KOPT-K1 (cell line): Measurements from ENCODE around the gene WDR48.
"Not testable (repeated sequence)": the region's sequence is repeated elsewhere in the genome, so short reads cannot be mapped to it uniquely, and the experiment has no call there.

ENCODE experiments used
- H3K27ac ChIP-seq: fragments of 200-600 bp; sonication (generic); 2 replicates; pipeline ENCODE4 v1.5.1; 2016; ENCODE audit warnings: antibody characterized with exemption, mild to moderate bottlenecking, low read depth, low read length; ENCODE audit not compliant: poor library complexity, severe bottlenecking
- H3K36me3 ChIP-seq: fragments of 200-600 bp; sonication (generic); 2 replicates; pipeline ENCODE4 v1.5.1; 2017; ENCODE audit warnings: antibody characterized with exemption, mild to moderate bottlenecking, low read length, moderate library complexity; ENCODE audit not compliant: insufficient read depth
- H3K9me3 ChIP-seq: fragments of 200-600 bp; sonication (generic); 2 replicates; pipeline ENCODE4 v1.5.1; 2017; ENCODE audit warnings: antibody characterized with exemption, low read length, mild to moderate bottlenecking; ENCODE audit not compliant: insufficient read depth, poor library complexity, severe bottlenecking

The WDR48 gene

DNA sequence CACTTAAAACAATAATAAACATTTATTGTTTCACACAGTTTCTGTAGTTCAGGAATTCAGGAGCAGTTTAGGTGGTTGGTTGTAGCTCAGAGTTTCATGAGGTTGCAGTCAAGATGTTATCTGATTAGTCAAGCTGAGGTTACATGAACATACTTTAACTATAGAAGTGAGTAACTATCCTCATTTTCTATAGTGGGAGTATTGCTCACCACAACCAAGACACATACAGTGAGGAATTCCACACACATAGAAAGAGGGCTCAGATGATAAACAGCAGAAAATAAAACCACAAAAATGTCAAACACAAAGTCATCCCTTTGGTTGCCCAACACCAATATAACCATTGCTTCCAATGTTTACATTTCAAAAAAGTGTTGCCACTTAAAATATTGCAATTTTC lies 13.7 kb upstream of the WDR48 start:
- H3K9me3 ChIP-seq = peaks cover 14% of the 10 kb centered on the region
- H3K27ac ChIP-seq = no peak overlapping the region

DNA sequence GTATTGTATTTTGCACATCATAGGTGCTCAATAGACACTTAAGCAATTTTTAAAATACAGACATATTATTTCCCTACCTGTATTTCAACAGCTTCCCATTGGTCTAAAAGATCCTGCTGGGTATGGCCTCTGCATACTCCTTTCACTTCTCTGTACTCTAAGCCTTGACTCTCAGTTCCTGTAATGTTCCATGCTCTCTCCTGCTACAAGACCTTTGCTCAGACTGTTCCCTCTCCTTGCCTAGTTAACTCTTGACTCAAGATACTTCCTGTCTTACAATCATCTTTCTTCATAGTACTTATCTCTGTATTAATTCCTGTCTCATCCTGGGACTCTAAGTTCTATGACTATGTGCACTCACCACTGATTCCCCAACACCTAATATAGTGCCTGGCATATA lies 1.8 kb upstream of the WDR48 start:
- H3K9me3 ChIP-seq = no peaks in the 10 kb centered on the region
- H3K27ac ChIP-seq = no peak overlapping the region
- no peaks in the 10 kb centered on the region for H3K36me3 ChIP-seq

More for the DNA sequence above, 13.7 kb upstream of the WDR48 start:
- H3K36me3 ChIP-seq = no peaks in the 10 kb centered on the region

DNA sequence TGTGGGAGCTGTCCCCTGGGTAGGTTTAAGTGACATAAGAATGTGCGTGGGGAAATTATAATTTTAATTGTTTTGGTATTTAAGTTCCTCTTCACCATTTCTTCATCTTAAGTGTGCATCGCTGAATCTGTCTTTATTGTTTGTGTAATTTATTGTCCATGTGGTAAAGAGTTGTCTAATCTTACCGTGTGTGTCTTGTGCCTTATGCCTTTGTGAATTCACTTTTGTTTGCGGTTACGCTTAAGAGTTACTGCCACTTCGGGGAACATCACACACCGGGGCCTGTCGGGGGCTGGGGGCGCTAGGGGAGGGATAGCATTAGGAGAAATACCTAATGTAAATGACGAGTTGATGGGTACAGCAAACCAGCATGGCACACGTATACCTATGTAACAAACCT lies 767 bp downstream of the WDR48 start:
- no peaks in the 10 kb centered on the region for H3K9me3 ChIP-seq
- no peaks in the 10 kb centered on the region for H3K36me3 ChIP-seq
- H3K27ac ChIP-seq = peak overlapping the region; percentile 74

DNA sequence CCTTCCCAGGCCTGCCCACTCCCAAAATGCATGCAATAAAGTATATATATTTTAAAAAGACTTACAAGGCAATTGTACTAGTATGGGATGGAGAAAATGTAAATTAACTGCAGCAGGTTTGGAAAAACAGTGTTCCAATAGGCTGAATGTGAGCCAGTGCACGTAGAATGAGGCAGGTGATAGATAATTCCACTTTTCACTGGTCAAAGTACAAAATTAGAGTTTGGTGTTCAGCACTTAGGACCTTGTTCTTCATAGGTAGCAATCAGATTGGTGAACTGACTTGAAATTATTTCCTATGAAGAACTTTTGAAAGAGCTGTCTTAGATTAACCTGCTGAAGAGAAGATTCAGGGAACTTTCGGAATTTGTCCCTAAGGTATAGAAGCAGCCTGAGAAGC lies 1.9 kb downstream of the WDR48 start:
- Histone ChIP-seq H3K9me3 (no peaks in the 10 kb centered on the region), H3K36me3 (no peaks in the 10 kb centered on the region), H3K27ac (no peak overlapping the region)

DNA sequence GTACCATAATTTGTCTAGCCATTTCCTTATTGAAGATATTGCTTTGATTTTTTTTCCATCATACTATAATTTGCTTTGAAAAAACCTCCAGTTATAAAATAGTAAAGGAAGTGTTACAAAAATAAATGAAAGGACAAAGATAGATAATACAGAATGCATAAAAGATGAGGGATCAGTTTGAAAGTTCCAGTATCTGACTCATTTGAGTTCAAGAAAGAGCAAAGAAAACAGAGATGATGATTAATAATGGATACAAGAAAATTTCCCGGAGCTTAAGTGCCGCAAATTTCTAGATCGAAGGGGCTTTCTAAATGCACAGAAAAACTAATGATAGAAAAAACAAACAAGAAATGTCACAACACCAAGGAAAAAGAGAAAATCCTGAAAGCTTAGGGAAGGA lies 4.3 kb downstream of the WDR48 start:
- no peak overlapping the region for H3K27ac ChIP-seq
- no peaks in the 10 kb centered on the region for H3K36me3 ChIP-seq
- H3K9me3 ChIP-seq = no peaks in the 10 kb centered on the region

DNA sequence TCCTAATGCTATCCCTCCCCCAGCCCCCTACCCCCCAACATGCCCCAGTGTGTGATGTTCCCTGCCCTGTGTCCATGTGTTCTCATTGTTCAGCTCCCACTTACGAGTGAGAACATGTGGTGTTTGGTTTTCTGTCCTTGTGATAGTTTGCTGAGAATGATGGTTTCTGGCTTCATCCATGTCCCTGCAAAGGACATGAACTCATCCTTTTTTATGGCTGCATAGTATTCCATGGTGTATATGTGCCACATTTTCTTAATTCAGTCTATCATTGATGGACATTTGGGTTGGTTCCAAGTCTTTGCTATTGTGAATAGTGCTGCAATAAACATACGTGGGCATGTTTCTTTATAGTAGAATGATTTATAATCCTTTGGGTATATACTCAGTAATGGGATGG lies 9.4 kb downstream of the WDR48 start:
- not testable (repeated sequence) for H3K27ac ChIP-seq, H3K9me3 ChIP-seq, H3K36me3 ChIP-seq

DNA sequence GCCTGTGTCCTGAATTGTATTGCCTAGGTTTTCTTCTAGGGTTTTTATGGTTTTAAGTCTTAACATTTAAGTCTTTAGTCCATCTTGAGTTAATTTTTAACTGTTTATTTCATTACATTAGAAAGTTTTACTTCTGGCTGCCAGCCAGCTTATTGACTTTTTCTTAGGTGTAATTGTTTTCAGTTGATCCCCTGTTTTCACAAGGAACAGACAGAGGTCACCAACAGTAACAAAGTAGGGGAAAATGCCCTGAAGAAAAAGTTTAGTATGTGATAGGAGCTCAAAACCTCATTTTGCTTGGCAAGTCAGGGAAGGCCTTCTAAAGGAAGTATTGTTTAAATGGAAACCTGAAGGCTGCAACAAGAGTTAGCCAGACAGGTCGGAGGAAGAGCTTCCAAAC lies 10.4 kb downstream of the WDR48 start:
- Histone ChIP-seq H3K9me3 (no peaks in the 10 kb centered on the region), H3K36me3 (peaks cover 9% of the 10 kb centered on the region), H3K27ac (no peak overlapping the region)

DNA sequence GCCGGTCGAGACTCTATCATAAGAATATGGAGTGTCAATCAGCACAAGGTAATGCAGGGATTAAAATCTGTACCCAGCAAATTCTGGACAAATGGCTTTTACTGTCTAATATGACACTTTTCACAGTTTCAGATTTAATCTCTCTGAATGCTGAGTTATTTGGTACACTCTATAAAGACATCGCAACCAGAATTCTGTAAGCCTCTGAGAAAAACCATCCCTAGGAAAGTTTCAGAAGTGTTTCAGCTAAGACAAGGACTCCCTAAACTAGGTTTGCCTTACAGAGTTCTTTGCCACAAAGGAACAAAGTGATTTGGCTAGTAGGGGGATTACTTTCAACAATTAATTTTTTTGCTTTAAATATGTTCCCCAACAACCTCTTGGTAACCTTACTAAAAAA lies 11.3 kb downstream of the WDR48 start:
- no peak overlapping the region for H3K27ac ChIP-seq
- H3K36me3 ChIP-seq = peaks cover 15% of the 10 kb centered on the region

DNA sequence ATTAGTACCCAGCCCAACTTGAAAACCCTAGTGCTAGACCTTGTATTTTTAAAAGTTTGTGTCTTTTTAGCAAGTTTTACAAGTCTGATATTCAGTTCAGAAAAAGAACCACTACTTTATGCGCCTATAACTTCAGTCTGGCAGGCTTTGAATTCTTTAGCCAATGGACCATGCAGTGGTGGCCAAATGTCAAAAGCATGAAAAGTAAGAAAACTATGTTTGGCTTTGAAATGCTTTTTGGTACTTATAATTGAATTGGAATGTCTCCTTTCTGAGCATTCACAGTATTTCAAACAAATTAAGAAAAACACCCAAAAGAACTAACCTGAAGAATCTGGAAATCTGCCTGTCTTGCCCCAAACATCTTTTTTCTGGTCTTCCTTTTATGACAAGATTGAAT lies 12.8 kb downstream of the WDR48 start:
- Histone ChIP-seq H3K27ac (no peak overlapping the region), H3K9me3 (no peaks in the 10 kb centered on the region), H3K36me3 (peaks cover 15% of the 10 kb centered on the region)

More for the DNA sequence above, 11.3 kb downstream of the WDR48 start:
- H3K9me3 ChIP-seq = no peaks in the 10 kb centered on the region

DNA sequence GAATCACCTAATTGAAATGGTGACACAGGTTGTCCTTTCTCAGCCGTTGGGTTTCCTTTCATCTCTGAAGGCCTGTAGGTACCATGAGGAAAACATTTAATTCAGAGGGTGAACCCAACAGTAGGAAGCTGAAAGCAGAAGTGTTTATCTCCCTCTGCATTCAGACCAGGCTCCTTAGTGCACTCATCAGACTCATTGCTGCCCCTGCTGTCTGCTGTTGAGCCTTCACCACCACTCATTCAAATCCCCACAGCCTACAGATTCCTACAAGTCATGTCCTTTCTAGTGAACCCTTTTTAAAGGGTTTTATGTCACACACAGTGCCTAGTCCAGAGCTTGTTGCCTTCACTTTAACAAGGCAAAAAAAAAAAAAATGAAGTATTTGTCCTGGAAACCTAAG lies 13.4 kb downstream of the WDR48 start:
- no peak overlapping the region for H3K27ac ChIP-seq
- no peaks in the 10 kb centered on the region for H3K9me3 ChIP-seq
- peaks cover 20% of the 10 kb centered on the region for H3K36me3 ChIP-seq

DNA sequence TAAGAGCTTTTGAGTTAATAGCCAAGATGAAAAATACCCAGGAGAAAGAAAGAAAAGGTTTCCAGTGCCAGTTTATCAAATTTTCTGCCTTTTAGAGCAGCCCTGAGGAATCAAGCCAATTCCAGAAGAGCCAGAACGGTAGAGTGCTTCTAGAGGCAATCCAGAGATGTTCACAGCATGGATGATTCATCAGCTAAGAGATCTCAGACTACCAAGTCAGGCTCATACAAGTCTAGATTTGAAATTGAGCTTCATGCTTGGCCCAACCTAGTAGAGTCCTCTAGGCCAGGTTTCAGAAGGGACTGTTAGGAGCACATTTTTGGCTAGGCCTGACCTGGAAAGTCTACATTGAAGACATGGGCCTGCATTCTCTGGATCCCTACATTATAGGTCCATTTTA lies 15.5 kb downstream of the WDR48 start:
- Histone ChIP-seq H3K27ac (no peak overlapping the region), H3K36me3 (peaks cover 25% of the 10 kb centered on the region)

DNA sequence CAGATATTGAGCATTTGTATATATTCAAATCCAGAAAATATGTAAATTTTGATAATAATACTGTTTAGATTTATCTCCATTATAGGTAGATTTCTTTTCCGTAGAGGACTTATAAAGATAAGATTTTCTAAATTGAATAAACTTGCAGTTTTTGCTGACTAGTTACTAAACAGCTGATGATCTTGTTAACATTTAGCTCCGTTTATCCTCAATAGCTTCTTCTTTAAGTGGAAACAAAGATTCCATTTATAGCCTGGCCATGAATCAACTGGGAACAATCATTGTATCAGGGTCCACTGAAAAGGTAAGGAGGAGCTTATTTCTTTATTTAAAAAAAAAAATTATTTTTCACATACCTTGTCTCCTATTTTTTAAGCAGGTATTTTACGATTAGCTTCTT lies 16.7 kb downstream of the WDR48 start:
- H3K36me3 ChIP-seq = peaks cover 36% of the 10 kb centered on the region
- no peak overlapping the region for H3K27ac ChIP-seq
- H3K9me3 ChIP-seq = no peaks in the 10 kb centered on the region

More for the DNA sequence above, 15.5 kb downstream of the WDR48 start:
- no peaks in the 10 kb centered on the region for H3K9me3 ChIP-seq

DNA sequence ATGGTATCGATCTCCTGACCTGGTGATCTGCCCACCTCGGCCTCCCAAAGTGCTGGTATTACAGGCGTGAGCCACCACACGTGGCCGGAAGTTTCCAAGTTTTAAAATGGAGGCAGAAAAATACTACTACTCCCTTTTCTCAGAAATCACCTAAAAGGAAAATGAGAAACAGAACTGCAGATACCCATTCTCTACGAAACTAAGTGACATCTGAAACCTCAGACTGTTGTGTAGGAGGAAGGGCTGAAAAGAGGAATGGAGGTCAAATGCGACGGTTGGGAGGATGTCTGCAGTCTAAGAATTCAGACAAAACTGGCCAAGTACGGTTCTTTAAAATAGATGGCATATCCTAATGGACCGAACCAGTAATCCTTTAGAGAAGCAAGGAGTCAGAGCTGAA lies 24.1 kb downstream of the WDR48 start:
- H3K36me3 ChIP-seq = peaks cover 71% of the 10 kb centered on the region
- no peaks in the 10 kb centered on the region for H3K9me3 ChIP-seq
- H3K27ac ChIP-seq = no peak overlapping the region

DNA sequence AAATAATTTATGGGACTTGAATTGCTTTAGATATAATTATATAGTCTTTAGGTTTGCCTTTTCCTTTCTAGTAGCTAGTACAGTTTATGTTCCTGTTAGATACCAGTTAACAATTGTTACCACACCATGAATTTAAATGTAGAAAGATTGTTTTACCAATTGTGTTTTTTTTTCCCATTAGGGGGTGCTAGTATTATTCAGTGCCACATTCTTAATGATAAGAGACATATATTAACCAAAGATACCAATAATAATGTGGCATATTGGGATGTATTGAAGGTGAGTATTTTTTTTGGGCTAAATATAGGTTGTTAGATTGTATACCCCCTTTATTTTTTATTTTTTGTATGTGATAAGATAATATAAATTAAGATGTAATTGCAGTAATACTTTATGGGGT lies 27.7 kb downstream of the WDR48 start:
- H3K9me3 ChIP-seq = no peaks in the 10 kb centered on the region
- no peak overlapping the region for H3K27ac ChIP-seq
- H3K36me3 ChIP-seq = peaks cover 61% of the 10 kb centered on the region

DNA sequence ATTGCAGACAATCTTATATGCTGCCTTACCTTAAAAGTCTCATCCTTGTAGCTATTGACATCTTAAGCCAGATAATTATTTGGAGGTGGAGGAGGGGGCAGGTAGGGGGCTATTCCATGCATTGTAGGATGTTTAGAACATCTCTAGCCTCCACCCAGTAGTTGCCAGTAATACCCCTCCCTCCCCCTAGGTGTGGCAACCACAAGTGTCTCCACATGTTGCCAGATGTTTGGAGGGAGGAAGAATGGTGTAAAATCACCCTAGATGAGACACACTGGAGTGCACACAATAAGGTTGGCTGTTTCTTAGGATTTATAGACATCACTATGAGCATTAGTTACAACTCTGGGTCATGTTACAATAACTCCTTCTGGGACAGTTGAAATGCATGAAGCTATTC lies 28.2 kb downstream of the WDR48 start:
- Histone ChIP-seq H3K9me3 (no peaks in the 10 kb centered on the region), H3K36me3 (peaks cover 56% of the 10 kb centered on the region), H3K27ac (no peak overlapping the region)

DNA sequence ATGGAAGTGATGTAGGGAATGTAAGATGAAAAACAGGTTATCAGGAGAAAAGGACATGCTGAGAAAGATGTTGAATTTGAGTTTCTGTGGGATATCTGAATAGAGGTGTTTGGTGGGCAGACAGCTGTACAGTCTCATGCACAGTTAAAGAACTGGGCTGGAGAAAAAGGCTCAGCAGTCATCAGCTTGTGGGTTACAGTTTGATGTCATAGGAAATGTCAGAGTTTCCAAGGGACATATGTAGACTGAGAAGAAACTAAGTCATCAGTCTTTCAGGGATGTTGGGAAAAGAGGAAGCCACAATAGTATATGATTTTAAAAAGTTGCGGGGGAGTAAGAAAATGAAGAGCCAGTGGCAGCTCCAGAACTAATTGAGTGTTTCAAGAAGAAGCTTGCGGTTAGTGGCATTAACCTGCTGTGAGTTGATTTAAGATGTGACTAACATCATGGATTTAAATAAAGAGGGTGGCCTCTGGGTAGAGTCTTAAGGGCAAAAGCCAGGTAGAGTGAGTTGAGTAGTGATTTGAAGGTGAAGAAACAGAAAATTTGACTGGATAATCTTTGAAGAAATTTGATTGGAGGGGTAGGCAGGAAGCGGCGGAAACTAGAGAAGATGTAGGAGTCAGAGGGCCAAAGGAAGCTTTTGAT lies 31.0 kb downstream of the WDR48 start:
- Histone ChIP-seq H3K9me3 (no peaks in the 10 kb centered on the region), H3K27ac (no peak overlapping the region), H3K36me3 (peaks cover 54% of the 10 kb centered on the region)
